Loucy (cell line): ENCODE data around the gene ASPSCR1.

Experiments
- CTCF ChIP-seq: fragments of 200-600 bp; sonication (generic); conservative IDR thresholded peaks from 2 replicates; pipeline ENCODE4 v1.5.1; 2014; ENCODE audit warnings: mild to moderate bottlenecking, antibody characterized with exemption, low read length
- EZH2phosphoT487 ChIP-seq: fragments of 200-600 bp; IDR thresholded peaks from 2 replicates; pipeline ENCODE4 v1.6.1; 2018; ENCODE audit warnings: antibody characterized with exemption, mild to moderate bottlenecking, moderate library complexity, borderline replicate concordance

GRCh38 chr17:82050761-82051641 is 73.6 kb downstream of the ASPSCR1 start:
- TF ChIP-seq CTCF (no peak), EZH2phosphoT487 (no peak)
